Neural progenitor cell (in vitro differentiated cells): ENCODE results near the gene TCAIM.

Source experiments
- CTCF ChIP-seq: fragments of 200-600 bp; sonication (generic); IDR thresholded peaks from 2 replicates; pipeline ENCODE4 v1.5.1; 2017; ENCODE audit warnings: antibody characterized with exemption, mild to moderate bottlenecking
- EZH2 ChIP-seq: fragments of 200-600 bp; sonication (generic); IDR thresholded peaks from 2 replicates; pipeline ENCODE4 v1.6.1; 2017; ENCODE audit warnings: antibody characterized with exemption, mild to moderate bottlenecking, moderate library complexity
- EZH2phosphoT487 ChIP-seq: fragments of 200-600 bp; sonication (generic); IDR thresholded peaks from 2 replicates; pipeline ENCODE4 v1.6.1; 2017; ENCODE audit warnings: antibody characterized with exemption

GRCh38 chr3:44348993-44349392 lies 10.4 kb downstream of the TCAIM start:
- TF ChIP-seq CTCF (no peak), EZH2 (no peak), EZH2phosphoT487 (no peak)
